HG03108 (cell line): ENCODE results near the gene ATXN7L2.

Experiments
- ATAC-seq: cut with Tn5 transposase; IDR thresholded peaks from one replicate; pipeline ENCODE4 v1.9.1; 2021; ENCODE audit warnings: moderate library complexity; ENCODE audit not compliant: unreplicated experiment

ATXN7L2 gene

GRCh38 chr1:109497449-109498160, 13.9 kb downstream of the ATXN7L2 start:
- no peak for ATAC-seq

GRCh38 chr1:109498161-109498801, 14.6 kb downstream of the ATXN7L2 start:
- no peak for ATAC-seq

GRCh38 chr1:109499081-109499480, 15.4 kb downstream of the ATXN7L2 start:
- no peak for ATAC-seq

- no peak for ATAC-seq
Observed at GRCh38 chr1:109499661-109500536, 16.2 kb downstream of the ATXN7L2 start.

GRCh38 chr1:109500941-109501381, 17.3 kb downstream of the ATXN7L2 start:
- ATAC-seq = no peak

- ATAC-seq = no peak
Observed at GRCh38 chr1:109501644-109502363, 18.1 kb downstream of the ATXN7L2 start.

GRCh38 chr1:109502364-109502851, 18.7 kb downstream of the ATXN7L2 start:
- no peak for ATAC-seq

GRCh38 chr1:109503935-109504334, 20.2 kb downstream of the ATXN7L2 start:
- no peak for ATAC-seq

GRCh38 chr1:109504974-109505373, 21.3 kb downstream of the ATXN7L2 start:
- ATAC-seq = no peak

- ATAC-seq = no peak
Observed at GRCh38 chr1:109508001-109508872, 24.5 kb downstream of the ATXN7L2 start.

GRCh38 chr1:109508873-109509175, 25.1 kb downstream of the ATXN7L2 start:
- ATAC-seq = no peak

- ATAC-seq = no peak
Observed at GRCh38 chr1:109509176-109510134, 25.8 kb downstream of the ATXN7L2 start, which contains the start of gene AMIGO1. Gene AMIGO1 (minus strand): TSS chr1:109509727. CDS start chr1:109508912, 815 bp downstream.

- ATAC-seq = no peak
Observed at GRCh38 chr1:109513110-109513710, 29.5 kb downstream of the ATXN7L2 start.

- ATAC-seq = no peak
Observed at GRCh38 chr1:109514846-109515245, 31.1 kb downstream of the ATXN7L2 start.

- ATAC-seq = no peak
Observed at GRCh38 chr1:109516872-109517271, 33.2 kb downstream of the ATXN7L2 start.

- ATAC-seq = no peak
Observed at GRCh38 chr1:109517337-109517736, 33.6 kb downstream of the ATXN7L2 start.

- no peak for ATAC-seq
Observed at GRCh38 chr1:109521002-109521951, 37.6 kb downstream of the ATXN7L2 start.
